GM18520 (cell line): ENCODE results near the gene EIF3F.
A peak's percentile ranks its signal among the peaks of the same experiment; 100 is the strongest.

Experiments used
- ATAC-seq: cut with Tn5 transposase; IDR thresholded peaks from one replicate; pipeline ENCODE4 v1.9.1; 2021; ENCODE audit not compliant: unreplicated experiment

The EIF3F gene

DNA sequence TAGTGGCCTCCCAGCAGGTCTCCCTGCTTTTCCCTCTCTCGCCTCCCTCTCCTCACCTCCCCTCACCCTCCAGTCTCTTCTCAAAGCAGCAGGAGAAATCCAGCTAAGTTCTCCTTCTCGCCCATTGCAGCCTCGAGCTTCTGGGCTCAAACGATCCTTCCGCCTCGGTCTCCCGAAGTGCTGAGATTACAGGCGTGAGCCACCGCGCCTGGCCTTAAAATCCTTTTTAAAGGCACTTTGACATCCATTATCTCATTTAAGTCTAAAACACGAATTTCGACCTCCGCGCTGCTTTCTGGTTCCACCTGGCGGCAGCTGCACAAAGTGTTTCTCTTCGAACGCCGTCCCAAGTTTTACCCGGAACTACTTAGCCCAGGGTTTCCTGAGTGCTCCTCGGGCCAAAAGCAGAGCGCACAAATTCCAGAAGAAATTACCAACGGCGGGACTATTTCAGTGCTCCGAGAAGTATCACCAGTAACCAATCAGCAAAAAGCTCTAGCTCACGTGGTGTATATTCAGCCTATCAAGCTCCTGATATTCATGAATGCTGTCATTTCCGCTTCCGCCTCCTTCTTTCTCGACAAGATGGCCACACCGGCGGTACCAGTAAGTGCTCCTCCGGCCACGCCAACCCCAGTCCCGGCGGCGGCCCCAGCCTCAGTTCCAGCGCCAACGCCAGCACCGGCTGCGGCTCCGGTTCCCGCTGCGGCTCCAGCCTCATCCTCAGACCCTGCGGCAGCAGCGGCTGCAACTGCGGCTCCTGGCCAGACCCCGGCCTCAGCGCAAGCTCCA lies at the start of gene EIF3F:
Gene EIF3F (plus strand): TSS at position 570 of the 792 bp plus-strand sequence. CDS start 16 bp downstream, at position 586.
- ATAC-seq, result peak; percentile 94

GRCh38 chr11:7941146-7941545 lies 46.0 kb upstream of the EIF3F start:
- ATAC-seq, result no peak

DNA sequence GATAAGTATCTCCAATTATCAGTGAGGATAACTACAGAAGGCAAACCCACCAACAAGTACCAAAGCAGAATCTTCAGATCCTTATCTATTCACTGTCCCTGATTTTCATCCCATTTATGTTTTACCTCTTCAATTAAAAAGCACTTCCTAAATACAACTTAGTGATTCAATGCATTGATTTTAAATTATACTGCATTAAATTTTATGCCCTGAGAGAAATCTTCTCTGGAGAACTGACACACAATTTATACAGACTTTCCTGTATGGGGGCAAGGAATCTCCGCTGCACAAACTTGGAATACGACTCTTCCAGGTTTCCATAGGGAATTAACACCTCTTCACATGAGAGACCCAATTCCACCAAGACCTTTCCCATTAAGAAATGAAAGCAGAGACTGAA lies 45.5 kb upstream of the EIF3F start, which contains the start of gene OR10A3:
Gene OR10A3 (minus strand): TSS at position 101 of the 400 bp plus-strand sequence. CDS start 2,188 bp downstream, outside the sequence.
- ATAC-seq, result no peak

GRCh38 chr11:7944123-7944522 lies 43.0 kb upstream of the EIF3F start:
- no peak for ATAC-seq

DNA sequence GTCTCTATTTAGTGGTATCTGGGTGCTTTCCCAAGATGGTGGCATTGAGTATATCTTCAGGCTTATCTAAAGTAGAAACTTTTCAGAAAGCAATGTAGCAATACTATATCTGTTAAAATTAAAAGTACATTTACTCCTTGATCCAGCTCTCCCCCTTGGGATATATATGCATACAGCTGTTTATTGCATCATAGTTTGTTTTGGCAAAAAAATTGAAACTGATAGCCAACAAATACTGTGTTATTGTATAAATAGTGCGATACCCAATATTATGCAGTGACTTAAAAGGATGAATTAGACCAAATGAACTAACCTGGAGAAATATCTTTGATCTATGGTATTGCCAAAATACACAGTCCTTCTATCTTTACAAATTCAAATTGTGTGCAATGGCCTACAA lies 37.2 kb upstream of the EIF3F start:
- ATAC-seq, result no peak

- ATAC-seq, result no peak
Measured at GRCh38 chr11:7955191-7955590, 31.9 kb upstream of the EIF3F start.

- no peak for ATAC-seq
Measured at GRCh38 chr11:7964261-7964660, 22.9 kb upstream of the EIF3F start.

DNA sequence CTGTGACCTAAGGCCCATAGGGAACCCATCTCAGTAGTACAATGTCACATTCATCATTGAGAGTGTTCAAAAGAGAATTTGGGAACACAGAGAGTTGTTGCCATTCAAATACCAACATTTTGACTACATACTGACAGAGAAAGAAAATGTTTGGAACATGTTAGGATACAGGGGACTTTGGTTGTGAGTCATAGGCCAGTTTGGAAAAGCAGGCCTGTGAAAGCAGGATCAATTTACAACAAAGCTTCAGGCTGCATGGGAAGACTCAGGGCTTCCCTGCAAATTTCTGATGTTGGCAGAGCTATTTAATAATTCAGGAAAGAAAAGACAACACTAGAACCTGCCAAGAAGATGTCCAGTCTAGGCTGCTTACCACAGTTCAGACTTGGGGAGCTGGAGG lies 22.3 kb upstream of the EIF3F start:
- no peak for ATAC-seq

DNA sequence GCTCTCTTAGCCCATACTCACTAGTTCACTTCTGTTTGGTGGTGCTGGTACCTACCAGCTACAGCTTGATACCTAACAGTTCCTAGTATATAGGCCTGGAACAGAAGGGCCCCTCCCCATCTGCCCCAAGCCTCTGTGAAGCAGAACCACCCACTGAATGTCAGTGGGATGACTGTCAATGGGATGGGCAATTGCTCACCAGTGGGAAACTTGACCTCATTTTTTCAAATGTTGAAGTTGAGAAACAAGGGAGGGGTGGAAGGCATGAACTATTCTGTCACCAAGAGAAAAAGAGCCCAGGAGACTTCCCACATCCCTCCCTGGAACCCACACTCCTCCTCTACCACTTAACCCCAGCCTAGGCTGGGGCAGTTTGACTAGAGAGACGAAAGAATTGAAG lies 21.8 kb upstream of the EIF3F start, which contains the start of gene NLRP10:
Gene NLRP10 (minus strand): TSS at position 62 of the 400 bp plus-strand sequence. CDS start 1,952 bp downstream, outside the sequence.
- no peak for ATAC-seq

DNA sequence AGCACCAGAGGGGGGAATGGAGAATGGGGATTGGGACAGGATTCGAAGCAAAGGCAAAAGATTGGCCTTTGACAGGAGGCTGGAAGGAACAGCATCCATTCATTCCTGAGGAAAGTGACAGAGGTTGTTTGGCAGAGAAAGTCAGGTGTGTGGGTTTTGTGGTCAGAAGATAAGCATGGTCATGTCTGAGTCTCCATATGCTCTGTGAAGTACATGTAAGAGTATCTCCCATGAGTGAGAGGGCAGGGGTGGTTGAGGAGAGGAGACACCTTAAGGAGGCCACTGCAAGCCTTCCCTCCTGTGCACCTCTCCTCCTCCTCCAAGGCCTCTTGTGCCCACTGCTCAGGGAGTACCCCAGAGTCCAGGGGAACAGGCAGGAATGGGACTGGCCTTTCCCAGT lies 20.0 kb upstream of the EIF3F start:
- ATAC-seq, result no peak

DNA sequence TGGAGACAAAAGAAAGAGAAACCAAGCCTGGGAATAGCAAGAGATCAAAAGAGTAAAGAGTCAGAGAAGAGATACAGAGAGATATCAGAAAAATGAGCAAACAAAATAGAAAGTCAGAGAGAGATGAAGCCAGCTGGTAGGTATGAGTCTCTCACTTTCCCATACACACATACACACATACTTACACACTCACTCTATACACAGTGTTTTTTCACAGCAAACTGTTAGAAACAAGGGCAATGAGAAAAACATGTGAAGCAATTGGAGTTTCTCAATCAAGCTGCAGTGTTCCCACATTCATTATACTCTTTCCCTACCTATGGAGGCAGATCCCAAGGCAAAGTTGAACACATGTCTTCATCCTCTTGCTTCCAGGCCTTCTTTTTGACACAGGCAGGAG lies 19.3 kb upstream of the EIF3F start:
- ATAC-seq, result no peak

GRCh38 chr11:7968686-7969085 lies 18.5 kb upstream of the EIF3F start:
- ATAC-seq, result no peak

GRCh38 chr11:7969756-7970646 lies 17.1 kb upstream of the EIF3F start:
- ATAC-seq, result no peak

DNA sequence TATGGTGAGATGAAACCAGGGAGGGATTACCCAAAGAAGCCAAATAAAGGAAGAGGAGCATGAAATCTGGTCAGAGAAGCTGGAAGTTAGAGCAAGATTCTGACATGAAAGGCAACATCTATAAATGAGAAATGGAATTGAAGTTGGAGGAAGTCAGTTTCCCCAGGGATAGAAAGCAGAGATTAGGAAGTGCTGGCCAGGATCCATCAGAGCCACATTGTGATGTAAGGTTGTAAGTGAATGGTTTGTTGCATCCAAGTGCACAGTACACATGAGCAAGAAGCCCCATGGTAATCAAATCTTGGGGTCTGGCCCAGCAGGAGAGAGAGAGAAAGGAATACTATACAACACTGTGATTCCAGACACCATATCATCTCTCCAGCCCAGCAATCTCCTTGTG lies 15.3 kb upstream of the EIF3F start:
- no peak for ATAC-seq

DNA sequence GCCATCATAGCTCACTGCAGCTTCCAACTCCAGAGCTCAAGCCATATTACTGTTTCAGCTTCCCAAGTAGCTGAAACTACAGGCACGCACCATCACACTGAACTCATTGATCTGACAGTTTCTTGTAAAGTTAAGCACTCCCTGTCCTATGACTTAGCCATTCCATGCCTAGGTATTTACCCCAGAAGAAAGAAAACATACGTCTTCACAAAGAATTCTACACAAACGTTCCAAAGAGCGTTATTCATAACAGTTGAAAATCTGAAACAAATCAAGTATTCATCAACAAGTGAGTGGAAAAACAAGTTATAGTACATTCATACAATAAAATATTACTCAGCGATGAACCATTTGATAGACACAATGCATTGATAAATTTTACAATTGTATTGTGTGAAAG lies 14.1 kb upstream of the EIF3F start:
- no peak for ATAC-seq

GRCh38 chr11:7974668-7975067 lies 12.5 kb upstream of the EIF3F start:
- no peak for ATAC-seq

- no peak for ATAC-seq
Measured at GRCh38 chr11:7977232-7977917, 9.8 kb upstream of the EIF3F start.

DNA sequence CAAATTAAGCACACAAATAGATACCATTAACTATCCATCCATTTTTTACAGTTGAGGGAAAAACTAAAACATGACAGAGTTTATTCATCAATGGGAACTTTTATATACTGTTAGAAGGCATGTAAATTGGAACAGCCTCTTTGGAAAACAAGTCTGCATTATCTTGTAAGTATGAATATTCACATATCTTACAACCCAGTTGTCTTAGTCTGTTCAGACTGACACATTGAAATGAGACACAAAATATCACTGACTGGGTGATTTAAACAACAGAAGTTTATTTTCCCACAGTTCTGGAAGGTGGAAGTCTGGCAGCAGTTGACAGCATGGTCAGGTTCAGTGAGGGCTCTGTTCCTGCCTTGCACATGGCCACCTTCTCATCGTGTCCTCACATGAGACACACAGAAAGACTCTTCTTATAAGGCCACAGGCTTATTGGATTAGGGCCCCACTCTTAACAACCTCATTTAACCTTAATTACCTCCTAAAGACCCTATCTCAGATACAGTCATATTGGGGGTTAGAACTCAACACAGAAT lies 5.4 kb upstream of the EIF3F start:
- ATAC-seq, result no peak

- ATAC-seq, result peak; percentile 30
Measured at GRCh38 chr11:7982582-7983119, 4.5 kb upstream of the EIF3F start.

DNA sequence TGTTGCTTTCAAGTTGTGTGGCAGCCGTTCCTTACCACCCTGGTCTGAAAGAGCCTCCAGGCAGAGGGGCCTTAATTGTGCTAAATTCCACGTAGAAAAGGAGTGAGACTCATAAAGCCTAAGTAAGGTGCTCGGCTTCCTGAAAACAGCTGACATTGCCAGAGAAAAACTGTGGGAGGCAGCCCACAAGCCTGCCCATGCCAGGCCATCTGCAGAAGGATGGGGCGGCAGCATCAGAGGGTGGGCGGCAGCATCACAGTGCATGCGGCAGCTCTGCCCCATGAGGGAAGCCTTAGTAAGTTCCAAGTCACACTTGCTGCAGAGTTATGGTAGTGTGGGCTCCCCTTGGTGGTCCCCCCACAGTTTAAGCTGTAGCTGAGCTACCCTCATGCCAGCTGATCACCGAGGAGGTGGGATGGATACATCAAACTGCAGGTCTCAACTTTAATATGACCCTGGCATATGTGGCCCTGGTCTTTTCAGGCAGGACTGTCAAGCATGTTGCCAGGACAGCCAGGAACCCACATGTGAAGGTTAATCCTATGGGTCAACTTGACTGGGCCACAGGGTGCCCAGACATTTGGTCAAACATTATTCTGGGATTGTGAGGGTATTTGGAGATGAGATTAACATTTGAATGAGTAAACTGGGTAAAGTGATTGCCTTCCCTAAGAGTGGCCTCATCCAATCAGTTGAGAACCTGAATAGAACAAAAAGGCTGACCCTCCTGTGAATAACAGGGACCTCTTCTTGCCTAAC lies 3.1 kb upstream of the EIF3F start:
- no peak for ATAC-seq
